ENCODE measurements around the gene PPP1R12A. TPM values are rescaled to one million over a fixed set of nuclear protein-coding genes. Genes with fewer than 3 reads are reported as not detected.
"Not testable (repeated sequence)": the region's sequence is repeated elsewhere in the genome, so short reads cannot be mapped to it uniquely, and the experiment has no call there.

Gene PPP1R12A
- total RNA-seq, 1 donor from 2014 or later: 374 TPM

DNA sequence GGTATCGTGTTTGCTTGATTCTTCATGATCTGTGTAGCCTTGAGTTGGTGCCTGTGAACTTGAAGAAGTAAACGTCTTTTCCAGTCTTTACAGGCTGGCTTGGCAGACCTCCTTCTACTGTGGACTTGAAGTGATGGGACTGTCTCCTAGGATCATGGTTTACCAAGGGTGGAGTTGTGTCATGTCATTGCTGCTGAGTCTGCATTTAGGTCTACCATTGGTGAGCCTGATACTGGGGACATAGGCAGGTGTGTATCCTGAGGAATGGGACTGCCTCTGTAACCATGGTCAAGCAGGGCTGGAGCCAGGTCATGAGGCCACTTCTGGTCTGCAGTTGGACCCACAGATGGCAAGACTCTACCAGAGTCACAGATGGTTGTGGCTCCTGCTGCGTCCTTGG lies 20.7 kb upstream of the PPP1R12A start:
- TF ChIP-seq, protein P1, sequence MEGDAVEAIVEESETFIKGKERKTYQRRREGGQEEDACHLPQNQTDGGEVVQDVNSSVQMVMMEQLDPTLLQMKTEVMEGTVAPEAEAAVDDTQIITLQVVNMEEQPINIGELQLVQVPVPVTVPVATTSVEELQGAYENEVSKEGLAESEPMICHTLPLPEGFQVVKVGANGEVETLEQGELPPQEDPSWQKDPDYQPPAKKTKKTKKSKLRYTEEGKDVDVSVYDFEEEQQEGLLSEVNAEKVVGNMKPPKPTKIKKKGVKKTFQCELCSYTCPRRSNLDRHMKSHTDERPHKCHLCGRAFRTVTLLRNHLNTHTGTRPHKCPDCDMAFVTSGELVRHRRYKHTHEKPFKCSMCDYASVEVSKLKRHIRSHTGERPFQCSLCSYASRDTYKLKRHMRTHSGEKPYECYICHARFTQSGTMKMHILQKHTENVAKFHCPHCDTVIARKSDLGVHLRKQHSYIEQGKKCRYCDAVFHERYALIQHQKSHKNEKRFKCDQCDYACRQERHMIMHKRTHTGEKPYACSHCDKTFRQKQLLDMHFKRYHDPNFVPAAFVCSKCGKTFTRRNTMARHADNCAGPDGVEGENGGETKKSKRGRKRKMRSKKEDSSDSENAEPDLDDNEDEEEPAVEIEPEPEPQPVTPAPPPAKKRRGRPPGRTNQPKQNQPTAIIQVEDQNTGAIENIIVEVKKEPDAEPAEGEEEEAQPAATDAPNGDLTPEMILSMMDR (IDR thresholded peaks at IDR 0.05): no peak
- intact Hi-C loops (cut with DNase I): no loop called here
- H3K27me3 ChIP-seq: no peaks in the 10 kb centered on the region
- H3K4me1 ChIP-seq: peaks cover 0 to 6% of the 10 kb centered on the region in 2 donors
- no peaks in the 10 kb centered on the region for H3K36me3 ChIP-seq
- peaks cover 0 to 19% of the 10 kb centered on the region in 2 donors for H3K9me3 ChIP-seq
- H3K27ac ChIP-seq: no peak overlapping the region
- DNase-seq (ENCODE audit: low spot score in 2 of 2): no peak
- no peak overlapping the region for H3K4me3 ChIP-seq

DNA sequence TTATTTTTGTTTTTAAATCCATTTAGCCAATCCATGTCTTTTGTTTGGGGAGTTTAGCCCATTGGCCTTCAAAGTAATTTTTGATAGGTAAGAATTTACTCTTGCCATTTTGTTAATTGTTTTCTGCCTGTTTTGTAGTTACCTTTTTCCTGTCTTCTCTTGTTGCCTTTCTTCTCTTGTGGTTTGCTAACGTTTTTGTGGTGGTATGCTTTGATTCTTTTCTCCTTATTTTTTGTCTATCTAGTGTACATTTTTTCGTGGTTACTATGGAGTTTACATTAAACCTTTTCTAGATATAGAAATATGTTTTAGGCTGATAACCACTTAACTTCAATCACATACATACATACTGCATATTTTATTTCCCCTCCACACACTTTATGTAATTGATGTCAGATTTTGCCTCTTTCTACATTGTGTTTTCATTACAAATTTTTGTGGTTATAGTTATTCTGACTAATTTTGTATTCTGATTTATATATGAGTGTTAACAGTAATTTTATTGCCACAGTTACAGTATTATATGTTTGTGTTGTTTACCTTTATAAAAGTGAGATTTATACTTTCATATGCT lies 19.2 kb upstream of the PPP1R12A start:
- H3K27me3 ChIP-seq: no peaks in the 10 kb centered on the region
- H3K36me3 ChIP-seq: no peaks in the 10 kb centered on the region
- no peak for DNase-seq (ENCODE audit: low spot score in 2 of 2)
- H3K27ac ChIP-seq: no peak overlapping the region
- H3K9me3 ChIP-seq: peaks cover 0 to 19% of the 10 kb centered on the region in 2 donors
- no peaks in the 10 kb centered on the region for H3K4me1 ChIP-seq
- H3K4me3 ChIP-seq: no peak overlapping the region
- intact Hi-C loops (cut with DNase I): no loop called here
- TF ChIP-seq, protein P1 (IDR thresholded peaks at IDR 0.05): no peak

DNA sequence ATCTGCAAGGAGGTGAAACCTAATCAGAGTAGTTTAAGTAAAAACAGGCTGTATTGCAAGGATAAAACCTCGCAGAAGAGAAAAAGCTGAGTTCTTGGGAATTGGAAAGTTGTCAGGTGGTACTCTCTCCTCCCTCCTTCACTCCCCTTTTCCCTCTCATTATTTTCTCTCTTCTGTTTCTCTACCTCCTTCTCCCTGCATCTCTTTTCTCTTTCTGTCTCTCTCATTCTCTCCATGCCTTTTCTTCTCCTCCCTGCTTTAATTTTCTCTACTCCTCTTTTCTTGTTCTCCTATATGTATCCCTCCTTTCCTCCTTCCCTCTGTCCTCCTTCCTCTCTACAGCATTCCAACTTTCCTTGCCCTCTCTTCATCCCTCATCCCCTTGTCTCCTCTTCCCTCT lies 14.2 kb upstream of the PPP1R12A start:
- H3K27ac ChIP-seq: no peak overlapping the region
- no peaks in the 10 kb centered on the region for H3K27me3 ChIP-seq
- intact Hi-C loops (cut with DNase I): no loop called here
- H3K4me3 ChIP-seq: no peak overlapping the region
- H3K36me3 ChIP-seq: no peaks in the 10 kb centered on the region
- H3K9me3 ChIP-seq: no peaks in the 10 kb centered on the region
- no peak for DNase-seq (ENCODE audit: low spot score in 2 of 2)
- no peaks in the 10 kb centered on the region for H3K4me1 ChIP-seq
- TF ChIP-seq, protein P1 (IDR thresholded peaks at IDR 0.05): no peak

DNA sequence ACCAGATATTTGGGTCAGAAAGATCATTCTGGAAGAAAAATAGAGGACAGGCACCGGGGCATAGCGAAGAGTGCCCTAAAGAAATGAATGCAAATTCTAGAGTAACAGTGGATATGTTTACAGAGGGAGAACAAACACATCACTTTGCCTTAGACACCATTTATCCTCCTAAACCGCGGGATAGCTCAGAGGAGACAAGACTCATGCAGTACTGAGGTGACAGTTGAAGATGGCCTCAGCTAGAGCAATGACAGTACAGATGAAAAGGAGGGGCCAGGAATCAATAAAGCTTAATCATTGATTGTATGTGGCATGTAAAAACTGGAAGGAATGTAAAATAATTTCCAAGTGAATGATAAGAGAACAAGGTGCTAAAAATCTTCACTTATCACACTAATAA lies 10.5 kb upstream of the PPP1R12A start:
- intact Hi-C loops (cut with DNase I): no loop called here
- Histone ChIP-seq H3K4me1 (no peaks in the 10 kb centered on the region), H3K27me3 (no peaks in the 10 kb centered on the region), H3K9me3 (no peaks in the 10 kb centered on the region), H3K27ac (no peak overlapping the region), H3K4me3 (no peak overlapping the region), H3K36me3 (no peaks in the 10 kb centered on the region)
- no peak for DNase-seq (ENCODE audit: low spot score in 2 of 2)
- TF ChIP-seq, protein P1 (IDR thresholded peaks at IDR 0.05): no peak

DNA sequence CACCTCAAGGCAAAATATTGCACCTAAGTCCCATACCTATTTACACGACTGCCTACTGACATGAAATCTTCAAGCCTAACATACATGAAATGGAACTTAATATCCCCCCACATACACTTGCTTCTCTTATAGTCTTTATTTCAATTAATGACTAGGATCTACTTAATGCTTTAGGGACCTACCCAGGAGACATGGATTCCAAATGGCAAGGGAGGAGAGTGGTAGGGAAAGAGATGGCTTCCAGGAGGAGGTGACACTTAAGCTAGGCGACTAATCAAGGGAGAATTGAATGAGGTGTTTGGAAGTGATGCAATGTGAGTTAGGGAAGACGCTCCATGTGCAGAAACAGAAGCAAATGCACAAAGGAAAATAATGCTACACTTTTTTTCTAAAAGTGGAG lies 9.7 kb upstream of the PPP1R12A start:
- H3K4me1 ChIP-seq: no peaks in the 10 kb centered on the region
- H3K27ac ChIP-seq: no peak overlapping the region
- no peaks in the 10 kb centered on the region for H3K9me3 ChIP-seq
- no peaks in the 10 kb centered on the region for H3K27me3 ChIP-seq
- TF ChIP-seq, protein P1 (IDR thresholded peaks at IDR 0.05): no peak
- no peak for DNase-seq (ENCODE audit: low spot score in 2 of 2)
- intact Hi-C loops (cut with DNase I): no loop called here
- no peak overlapping the region for H3K4me3 ChIP-seq
- no peaks in the 10 kb centered on the region for H3K36me3 ChIP-seq

DNA sequence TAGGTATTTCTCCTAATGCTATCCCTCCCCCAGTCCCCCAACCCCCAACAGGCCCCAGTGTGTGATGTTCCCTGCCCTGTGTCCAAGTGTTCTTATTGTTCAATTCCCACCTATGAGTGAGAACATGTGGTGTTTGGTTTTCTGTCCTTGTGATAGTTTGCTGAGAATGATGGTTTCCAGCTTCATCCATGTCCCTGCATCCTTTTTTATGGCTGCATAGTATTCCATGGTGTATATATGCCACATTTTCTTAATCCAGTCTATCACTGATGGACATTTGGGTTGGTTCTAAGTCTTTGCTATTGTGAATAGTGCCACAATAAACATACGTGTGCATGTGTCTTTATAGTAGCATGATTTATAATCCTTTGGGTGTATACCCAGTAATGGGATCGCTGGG lies 7.9 kb upstream of the PPP1R12A start:
- H3K9me3 ChIP-seq; H3K27ac ChIP-seq; H3K4me1 ChIP-seq; H3K27me3 ChIP-seq; intact Hi-C loops (cut with DNase I); H3K36me3 ChIP-seq; H3K4me3 ChIP-seq; DNase-seq (ENCODE audit: low spot score in 2 of 2): not testable (repeated sequence)
